ENCODE measurements around the gene SERTAD1.

The SERTAD1 gene

DNA sequence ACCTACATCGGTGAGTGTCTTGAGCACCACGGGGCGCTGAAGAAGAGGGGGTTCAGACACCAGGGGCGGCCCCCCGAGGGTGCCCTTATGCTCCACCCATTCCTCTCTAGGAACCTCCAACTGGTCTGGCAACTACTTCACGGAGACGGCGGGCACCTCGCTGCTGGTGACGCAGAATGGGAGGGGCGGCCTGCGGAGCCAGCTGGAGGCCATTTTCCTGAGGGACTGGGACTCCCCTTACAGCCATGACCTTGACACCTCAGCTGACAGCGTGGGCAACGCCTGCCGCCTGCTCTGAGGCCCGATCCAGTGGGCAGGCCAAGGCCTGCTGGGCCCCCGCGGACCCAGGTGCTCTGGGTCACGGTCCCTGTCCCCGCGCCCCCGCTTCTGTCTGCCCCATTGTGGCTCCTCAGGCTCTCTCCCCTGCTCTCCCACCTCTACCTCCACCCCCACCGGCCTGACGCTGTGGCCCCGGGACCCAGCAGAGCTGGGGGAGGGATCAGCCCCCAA, 47.9 kb downstream of the SERTAD1 start:
- FAIRE-seq (no peak), DNase-seq (ENCODE audit: insufficient read length, low spot score) (no peak)
- TF ChIP-seq POLR2A (IDR thresholded peaks at IDR 0.05; ENCODE audit: low read depth, low read length) = no peak

DNA sequence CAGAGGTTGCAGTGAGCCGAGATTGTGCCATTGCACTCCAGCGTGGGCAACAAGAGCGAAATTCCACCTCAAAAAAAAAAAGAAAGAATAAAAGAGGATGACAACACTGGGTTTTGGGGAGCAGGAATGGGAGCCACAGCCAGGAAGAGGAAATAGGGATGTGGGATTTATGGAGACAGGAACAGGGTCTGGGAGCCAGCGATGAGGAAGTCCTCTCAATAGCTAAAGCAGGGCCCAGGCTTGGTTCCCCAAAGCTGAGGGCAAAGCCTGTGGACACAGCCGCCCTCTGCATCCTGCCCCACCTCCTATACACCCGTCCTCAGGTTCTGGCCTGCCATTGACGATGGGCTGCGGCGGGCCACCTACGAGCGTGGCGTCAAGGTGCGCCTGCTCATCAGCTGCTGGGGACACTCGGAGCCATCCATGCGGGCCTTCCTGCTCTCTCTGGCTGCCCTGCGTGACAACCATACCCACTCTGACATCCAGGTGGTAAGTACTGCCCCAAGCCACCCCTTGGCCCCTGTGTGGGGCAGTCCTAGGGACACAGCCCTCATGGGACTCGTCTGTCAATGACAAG, 49.4 kb downstream of the SERTAD1 start:
- FAIRE-seq = no peak
- no peak for DNase-seq (ENCODE audit: insufficient read length, low spot score)
- no peak for TF ChIP-seq POLR2A (IDR thresholded peaks at IDR 0.05; ENCODE audit: low read depth, low read length)

DNA sequence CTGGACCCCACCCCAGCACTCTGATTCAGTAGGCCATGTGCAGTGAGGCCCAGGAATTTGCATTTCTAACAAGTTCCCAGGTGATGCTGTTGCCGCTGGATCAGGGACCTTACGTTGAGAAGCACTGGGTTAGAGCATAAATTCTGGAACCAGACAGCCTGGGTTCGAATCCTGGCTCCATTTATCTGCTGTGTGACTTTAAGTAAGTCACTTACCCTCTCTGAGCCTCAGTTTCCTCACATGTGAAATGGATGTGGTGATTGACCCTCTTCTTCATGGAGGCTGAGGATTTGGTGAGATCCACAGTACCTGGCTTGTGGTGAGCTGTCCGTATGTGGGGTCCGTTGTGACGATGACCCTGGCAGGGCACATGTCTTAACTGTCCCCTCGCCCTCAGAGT, 51.7 kb downstream of the SERTAD1 start:
- TF ChIP-seq POLR2A (IDR thresholded peaks at IDR 0.05; ENCODE audit: low read depth, low read length) = no peak
- no peak for FAIRE-seq
- no peak for DNase-seq (ENCODE audit: insufficient read length, low spot score)

DNA sequence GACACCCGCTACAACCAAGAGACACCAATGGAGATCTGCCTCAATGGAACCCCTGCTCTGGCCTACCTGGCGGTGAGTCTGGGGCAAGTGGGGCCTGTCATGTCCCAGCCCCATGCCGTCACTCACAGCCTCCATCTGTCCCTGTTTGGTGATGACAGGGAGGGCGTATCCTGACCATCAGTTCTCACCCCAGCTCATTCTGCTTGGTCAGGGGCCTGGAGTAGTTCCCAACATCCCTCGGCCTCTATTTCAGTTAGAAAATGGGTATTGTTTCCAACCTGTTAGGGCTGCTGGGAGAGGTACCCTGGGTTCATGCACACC, 54.0 kb downstream of the SERTAD1 start:
- no peak for DNase-seq (ENCODE audit: insufficient read length, low spot score)

More for the DNA sequence above, 54.0 kb downstream of the SERTAD1 start:
- FAIRE-seq = no peak
- no peak for TF ChIP-seq POLR2A (IDR thresholded peaks at IDR 0.05; ENCODE audit: low read depth, low read length)
